HG03039 (cell line): ENCODE measurements around the gene TIGAR.

ENCODE experiments used
- ATAC-seq: cut with Tn5 transposase; IDR thresholded peaks from one replicate; pipeline ENCODE4 v1.9.1; 2021; ENCODE audit warnings: mild to moderate bottlenecking, moderate library complexity; ENCODE audit not compliant: unreplicated experiment

TIGAR gene, protein sequence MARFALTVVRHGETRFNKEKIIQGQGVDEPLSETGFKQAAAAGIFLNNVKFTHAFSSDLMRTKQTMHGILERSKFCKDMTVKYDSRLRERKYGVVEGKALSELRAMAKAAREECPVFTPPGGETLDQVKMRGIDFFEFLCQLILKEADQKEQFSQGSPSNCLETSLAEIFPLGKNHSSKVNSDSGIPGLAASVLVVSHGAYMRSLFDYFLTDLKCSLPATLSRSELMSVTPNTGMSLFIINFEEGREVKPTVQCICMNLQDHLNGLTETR

DNA sequence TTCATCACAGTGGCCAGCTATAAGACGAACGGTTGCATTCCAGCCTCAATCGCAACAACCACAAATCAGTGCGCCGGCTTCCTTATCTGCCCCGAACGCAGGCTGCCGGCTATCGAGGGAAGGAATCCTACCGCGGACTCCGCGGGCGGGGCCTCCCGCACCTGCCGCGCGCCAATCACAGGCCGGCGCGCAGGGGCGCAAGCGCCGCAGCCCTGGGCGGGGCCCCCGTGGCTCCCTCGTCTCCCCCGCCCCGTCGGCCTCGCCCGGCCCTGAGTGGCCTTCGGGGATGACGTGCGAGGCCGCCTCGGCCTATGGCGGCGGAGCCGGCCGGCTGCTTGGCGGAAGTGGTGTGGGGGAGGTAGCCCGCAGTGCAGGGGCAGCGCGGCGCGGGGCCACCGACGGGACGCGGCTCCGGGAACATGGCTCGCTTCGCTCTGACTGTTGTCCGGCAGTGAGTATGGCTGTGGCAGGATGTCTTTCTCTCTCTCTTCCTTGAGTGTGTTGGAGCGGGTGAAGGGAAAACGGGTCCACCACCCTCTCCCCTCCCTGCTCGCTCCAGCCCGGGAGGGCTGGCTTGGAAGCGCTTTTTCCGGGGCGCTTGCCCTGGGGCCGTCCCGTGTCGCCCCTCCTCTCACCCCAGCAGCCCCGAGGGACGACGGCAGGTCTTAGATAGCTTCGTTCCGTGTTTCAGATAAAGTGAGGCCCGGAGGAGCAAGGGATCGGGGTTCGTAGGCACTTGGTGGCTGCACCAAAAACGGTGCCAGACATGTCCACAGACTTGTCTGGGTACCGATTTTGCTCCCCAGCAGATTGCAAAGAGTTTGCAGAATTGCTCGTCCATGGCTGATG is at the start of gene TIGAR:
TSS of gene TIGAR (plus strand) at position 361 of the 849 bp plus-strand sequence. CDS start at position 420, 59 bp downstream.
- peak; percentile 94 for ATAC-seq

DNA sequence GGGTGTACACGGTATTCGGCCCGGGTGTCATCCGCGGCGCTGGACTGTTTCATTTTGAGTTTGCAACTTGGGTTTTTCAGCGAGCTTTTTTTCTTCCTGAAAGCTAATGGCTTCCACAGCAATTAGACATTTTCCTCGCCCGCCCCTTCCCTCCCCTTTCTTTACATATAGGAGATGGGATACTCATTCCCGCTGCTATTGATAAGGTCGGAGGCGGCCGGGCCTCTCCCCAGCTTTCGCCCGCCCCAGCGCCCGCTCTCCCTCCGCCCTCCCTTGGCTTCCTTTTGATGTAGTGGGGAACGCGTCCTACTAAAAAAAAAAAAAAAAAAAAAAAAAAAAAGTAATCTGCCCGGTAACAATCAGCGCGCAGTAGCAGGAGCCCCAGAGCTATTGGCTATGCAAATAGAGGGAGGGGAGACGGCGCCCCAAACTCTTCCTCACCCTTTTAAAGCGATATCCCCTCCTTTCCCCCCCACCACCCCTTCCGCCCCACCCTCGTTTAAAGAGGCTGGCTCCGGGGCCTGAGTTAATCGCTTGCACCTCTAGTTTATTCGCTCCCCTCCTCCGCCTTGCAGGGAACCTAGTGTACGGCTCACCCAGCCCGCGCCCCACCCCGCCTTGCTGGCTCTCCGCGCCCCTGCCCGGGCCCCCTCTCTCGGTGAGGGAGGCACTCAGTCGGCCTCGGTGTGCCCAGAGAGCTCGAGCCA is 49.1 kb upstream of the TIGAR start:
- ATAC-seq, result no peak

DNA sequence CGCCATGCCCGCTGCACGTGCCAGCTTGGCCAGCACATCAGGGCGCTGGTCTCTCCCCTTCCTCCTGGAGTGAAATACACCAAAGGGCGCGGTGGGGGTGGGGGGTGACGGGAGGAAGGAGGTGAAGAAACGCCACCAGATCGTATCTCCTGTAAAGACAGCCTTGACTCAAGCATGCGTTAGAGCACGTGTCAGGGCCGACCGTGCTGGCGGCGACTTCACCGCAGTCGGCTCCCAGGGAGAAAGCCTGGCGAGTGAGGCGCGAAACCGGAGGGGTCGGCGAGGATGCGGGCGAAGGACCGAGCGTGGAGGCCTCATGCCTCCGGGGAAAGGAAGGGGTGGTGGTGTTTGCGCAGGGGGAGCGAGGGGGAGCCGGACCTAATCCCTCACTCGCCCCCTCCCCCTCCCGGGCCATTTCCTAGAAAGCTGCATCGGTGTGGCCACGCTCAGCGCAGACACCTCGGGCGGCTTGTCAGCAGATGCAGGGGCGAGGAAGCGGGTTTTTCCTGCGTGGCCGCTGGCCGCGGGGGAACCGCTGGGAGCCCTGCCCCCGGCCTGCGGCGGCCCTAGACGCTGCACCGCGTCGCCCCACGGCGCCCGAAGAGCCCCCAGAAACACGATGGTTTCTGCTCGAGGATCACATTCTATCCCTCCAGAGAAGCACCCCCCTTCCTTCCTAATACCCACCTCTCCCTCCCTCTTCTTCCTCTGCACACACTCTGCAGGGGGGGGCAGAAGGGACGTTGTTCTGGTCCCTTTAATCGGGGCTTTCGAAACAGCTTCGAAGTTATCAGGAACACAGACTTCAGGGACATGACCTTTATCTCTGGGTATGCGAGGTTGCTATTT is 48.4 kb upstream of the TIGAR start:
- no peak for ATAC-seq

DNA sequence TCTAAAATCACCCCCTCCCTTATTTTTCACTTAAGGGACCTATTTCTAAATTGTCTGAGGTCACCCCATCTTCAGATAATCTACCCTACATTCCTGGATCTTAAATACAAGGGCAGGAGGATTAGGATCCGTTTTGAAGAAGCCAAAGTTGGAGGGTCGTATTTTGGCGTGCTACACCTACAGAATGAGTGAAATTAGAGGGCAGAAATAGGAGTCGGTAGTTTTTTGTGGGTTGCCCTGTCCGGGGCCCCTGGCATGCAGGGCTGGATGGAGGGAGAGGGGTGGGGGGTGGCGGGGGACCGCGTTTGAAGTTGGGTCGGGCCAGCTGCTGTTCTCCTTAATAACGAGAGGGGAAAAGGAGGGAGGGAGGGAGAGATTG is 47.8 kb upstream of the TIGAR start:
- ATAC-seq, result no peak

DNA sequence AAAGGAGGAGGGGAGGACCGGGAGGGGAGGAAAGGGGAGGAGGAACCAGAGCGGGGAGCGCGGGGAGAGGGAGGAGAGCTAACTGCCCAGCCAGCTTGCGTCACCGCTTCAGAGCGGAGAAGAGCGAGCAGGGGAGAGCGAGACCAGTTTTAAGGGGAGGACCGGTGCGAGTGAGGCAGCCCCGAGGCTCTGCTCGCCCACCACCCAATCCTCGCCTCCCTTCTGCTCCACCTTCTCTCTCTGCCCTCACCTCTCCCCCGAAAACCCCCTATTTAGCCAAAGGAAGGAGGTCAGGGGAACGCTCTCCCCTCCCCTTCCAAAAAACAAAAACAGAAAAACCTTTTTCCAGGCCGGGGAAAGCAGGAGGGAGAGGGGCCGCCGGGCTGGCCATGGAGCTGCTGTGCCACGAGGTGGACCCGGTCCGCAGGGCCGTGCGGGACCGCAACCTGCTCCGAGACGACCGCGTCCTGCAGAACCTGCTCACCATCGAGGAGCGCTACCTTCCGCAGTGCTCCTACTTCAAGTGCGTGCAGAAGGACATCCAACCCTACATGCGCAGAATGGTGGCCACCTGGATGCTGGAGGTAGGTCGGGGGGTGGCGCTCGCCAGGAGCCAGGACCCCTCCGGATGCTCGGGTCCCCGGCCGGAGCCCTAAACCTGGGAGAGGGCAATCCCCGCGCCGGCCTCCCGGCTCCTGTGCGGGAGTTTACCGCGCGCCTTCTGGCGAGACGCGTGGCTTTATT is 47.2 kb upstream of the TIGAR start, which contains the start of gene CCND2:
TSS of gene CCND2 (plus strand) at position 111 of the 744 bp plus-strand sequence. CDS start at position 390, 279 bp downstream.
- peak; percentile 28 for ATAC-seq

DNA sequence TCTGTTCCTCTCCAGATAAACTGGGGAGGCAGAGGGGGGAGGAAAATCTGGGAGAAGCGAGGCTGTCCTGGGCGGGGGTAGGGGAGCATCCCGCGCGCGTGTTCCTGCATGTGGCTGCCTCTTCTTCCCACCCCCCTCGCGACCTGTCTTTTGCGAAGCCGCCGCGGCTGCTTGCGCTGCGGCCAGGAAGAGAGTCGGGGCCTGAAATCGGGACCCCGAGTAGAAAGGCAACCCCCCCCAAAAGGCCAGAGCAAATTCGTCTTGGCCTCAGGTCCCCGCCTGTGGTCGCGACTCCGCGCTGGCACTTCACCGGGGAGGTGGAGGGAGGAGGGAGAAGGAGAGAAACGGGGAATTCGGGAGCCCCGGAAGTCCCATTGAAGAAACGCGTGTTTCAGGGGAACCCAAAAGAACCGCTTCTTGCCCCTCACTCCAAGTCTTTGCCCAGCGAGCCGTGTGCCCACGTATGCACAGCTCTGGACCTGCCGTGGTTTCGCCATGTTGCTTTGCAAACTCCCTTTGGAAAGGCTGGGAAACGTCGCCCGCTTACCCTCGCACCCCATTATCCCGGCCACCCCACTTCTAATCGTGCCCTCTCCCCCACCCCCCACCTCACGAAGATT is 46.5 kb upstream of the TIGAR start:
- ATAC-seq, result no peak

DNA sequence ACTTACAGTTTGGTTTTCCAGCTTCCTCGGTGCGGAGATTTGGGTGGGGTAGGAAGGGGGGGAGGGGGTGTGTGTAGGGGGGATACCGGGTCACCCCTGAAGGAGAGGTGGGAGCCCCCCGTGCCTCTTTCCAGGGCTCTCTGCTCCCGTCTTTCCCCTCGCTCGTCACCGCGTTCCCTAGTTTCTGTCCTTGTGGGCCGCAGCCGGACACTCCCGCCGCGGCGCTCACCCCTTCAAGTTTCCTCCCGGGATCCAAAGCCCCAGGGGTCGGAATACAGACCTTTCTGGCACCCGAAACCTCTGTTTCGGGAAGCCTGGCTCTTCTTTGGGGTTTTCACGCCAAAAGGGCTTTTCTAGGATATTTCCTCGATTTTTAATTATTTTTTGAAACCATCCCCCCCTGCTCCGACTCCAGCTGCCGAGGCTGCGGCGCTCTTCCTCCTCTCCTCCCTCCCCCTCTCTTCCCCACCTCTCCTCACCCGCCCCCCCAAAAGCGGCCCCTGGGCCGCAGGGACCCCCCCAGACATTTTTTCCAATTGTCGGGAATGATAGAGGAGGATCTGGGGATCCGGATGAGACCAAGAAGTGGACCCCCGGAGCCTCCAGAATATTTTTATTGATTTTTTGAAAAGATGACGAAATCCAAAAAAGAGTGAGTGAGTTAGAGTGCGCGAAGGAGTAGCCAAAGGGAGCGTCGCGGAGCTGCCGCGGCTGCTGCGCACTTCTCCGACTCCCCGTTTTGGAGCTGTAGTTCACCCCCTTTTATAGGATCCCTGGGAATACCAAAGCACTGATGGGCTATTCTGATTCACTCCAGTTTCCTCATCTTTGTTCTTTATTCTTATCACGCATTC is 45.8 kb upstream of the TIGAR start:
- no peak for ATAC-seq

DNA sequence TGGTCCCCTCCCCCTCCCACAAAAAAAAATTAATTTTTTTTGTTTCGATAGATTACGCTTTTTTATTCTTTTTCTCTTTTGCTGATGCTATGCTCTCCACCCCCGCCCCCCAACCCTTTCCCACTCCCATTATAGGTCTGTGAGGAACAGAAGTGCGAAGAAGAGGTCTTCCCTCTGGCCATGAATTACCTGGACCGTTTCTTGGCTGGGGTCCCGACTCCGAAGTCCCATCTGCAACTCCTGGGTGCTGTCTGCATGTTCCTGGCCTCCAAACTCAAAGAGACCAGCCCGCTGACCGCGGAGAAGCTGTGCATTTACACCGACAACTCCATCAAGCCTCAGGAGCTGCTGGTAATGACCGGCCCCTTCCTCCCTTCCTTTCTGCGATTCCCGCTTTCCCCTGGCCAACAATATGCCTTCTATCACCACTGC is 45.1 kb upstream of the TIGAR start:
- no peak for ATAC-seq

DNA sequence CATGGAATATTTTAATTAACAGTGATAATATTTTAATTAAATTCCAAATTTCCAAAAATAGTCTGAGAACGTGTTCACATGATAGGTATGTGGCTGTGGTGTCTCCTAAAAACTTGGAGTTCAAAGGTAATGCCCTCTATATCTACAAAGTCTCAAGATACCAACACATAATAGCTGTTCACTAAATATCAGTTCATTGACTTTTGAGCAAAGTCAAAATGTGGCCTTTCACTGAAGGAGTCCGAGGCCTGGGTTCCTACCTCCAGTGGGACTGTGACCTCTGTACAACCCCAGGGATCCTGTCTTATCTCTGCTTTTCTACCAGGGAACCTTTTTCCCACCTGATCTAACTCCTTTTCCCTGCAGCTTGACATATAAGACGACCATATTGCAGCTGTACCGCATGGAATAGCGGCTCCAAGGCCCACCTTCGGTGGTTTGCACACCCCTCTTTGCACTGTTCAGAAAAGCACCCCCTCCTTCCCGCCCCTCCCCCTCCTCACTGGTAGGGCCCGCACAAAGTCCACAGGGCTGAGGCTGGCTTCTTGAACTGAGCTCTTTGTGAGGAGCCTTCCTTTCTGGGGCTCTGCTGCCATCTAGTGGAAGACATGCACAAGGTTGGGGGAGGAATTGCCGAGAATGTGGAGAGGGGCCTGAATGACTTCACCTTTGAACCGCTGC is 44.3 kb upstream of the TIGAR start:
- ATAC-seq, result no peak

DNA sequence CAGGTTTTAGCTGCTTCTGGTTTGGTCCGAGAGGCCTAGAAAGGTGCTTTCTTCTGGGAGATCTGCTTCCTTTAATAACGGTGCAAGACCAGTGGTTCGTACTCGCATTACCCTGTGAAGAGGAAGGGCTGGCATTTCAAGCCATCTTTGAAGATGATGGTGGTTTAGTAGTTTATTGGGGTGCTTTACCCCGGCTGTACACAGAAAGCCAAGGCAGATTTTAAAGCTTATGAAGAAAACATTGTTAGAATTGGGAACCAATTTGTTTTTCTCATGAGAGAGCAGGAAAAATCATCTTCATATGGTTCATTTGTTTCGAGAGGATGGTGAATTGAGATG is 43.8 kb upstream of the TIGAR start:
- ATAC-seq, result no peak

DNA sequence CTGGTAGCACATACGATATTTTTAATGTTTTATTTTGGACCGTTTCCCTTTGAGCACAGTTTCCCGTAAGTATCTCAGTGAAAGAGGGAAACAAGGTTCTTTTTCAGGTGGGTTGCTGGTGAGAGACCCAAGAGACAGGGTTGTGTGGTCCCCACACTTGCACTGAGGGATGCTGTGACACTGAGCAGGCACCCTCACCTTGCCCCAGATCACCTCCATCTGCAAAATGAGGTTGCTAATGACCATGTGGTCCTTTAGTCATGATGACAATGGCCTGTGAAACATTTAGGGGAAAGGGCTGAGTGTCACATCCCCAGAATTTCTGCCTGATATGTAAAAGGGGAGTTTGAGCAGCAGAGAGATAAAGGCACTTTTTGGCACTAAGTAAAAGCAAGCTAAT is 43.2 kb upstream of the TIGAR start:
- no peak for ATAC-seq

DNA sequence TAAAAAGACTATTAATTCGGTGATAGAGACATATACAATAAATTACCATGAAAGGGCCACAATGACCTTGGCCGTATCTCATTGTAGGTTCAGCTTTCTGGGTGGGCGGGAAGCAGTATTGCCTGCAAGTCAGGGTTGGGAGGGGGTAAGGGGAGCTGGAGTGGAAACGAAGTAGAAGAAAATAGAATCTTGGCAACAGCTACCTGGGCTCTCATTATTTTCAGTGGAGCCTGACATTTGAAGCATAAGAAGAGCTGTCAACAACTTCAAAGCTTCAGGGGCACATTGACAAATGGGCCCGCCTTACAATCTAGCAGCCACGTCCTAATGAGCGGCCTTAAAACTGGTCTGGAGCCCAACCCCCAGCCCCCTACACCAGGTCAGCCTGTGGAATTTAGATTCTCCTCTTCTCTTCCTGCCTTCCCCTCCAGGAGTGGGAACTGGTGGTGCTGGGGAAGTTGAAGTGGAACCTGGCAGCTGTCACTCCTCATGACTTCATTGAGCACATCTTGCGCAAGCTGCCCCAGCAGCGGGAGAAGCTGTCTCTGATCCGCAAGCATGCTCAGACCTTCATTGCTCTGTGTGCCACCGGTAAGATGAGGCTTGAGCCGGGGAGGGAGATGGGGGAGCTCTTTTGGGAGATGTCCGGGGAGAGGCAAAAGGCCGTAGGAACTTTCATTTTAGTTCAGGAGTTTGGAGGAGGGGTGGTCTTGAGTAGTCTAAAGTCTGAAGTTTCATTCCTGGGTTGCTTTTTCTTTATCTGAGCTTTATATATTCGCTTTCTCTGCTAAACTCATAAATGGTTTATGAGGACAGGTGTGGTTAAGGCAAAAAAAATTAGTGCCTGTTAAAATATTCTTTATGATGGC is 42.5 kb upstream of the TIGAR start:
- ATAC-seq, result no peak

DNA sequence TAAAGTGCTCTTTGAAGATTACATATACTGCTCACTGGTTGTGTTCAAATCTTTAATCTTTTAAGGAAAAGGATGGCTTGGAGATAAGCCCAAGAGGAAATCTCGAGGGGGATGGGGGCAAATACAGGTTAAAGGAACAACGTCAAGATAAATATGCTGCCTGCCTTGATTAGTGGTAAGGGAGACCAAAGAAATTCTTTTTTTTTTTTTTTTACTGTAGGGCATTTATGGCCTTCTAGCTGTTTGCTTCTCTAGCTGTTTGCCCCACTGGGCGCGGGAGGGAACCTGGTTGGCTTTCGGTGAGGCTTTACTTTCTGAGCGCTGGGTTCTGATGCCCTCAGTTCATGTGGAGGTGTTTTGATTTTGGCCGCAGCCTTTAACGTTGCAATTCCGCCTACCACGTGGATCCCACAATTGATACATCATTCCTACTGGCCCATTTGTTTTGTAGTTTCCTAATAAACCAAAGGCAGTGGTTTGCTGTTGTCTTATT is 41.8 kb upstream of the TIGAR start:
- ATAC-seq, result no peak

DNA sequence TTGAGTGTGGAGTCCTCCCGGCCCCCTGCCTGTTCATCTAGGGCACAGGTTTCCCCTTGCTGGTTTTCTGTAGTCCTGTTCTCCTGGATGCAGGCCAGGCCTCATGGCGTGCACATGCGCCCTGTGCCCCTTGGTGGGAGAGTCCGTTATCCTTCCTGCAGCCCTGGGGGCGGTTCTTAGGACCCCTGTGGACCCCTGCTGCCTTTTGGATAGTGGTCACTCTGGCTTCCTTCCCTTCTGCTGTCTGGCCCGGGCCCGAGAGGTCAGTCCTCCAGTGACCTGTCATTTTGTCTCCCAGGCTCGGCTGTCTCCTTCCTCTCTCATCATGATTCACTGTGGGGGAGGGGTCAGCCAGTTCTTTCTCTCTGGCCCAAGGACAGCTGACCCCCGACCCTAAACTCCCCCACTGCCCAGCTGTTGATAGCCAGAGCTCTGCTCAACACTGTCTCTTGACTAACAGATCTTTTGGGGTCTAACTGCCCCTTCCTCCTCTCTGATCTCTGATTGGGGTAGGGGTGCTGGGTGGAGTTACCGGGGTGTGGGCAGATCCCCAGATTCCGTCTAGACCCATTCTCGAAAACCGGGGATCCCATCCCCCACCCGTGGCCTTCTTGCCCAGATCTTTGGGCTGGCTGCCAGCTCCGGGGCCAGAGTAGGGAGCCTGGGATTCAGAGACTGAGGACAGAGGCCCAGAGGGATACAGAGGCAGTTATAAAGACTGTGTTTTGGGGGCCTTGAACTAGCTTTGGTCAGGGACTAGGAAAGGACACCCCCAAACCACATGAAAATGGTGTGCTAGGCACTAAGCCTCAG is 40.5 kb upstream of the TIGAR start:
- no peak for ATAC-seq

DNA sequence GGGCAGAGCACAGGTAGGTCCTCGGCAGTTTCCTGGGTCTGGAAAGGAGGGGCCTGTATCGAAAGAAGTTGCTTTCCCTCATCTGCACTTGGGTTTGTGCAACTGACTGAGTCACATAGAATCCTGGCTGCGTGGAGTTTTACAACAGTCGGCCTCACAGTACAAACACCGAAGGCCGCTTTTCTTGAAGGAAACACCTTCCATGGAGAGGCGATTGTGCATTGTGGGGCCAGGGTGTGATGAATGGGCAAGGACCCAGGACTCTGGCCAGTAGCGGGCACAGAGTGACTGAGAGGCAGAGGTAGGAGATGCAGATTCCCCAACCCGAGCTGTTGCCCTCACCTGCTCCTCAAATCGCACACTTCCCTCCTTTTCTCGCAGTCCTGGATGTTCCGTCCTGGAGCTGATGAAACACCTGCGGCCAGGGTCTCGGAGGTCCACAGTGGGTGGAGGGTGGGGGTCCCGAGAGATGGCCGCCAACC is 39.8 kb upstream of the TIGAR start:
- no peak for ATAC-seq
